Small intestine (tissue), 7 donors: ENCODE data around the gene PHIP. TPM values are rescaled to one million over a fixed set of nuclear protein-coding genes. Genes with fewer than 3 reads are reported as not detected.

Experiments
- DNase-seq, 2 donors: peaks; one replicate each; pipeline versions ENCODE4 v3.0.0 to v3.0.0-alpha.2; 2013
- FAIRE-seq: peaks from 2 replicates; lab custom pipeline; 2012; peaks lifted over from hg19 to GRCh38; lab: Jason Lieb, UNC
- H3K27ac ChIP-seq, 3 donors: one replicate each; pipeline ENCODE4 v1.5.1; 2013; ENCODE audit warnings: low read length in 2 of 3, mild to moderate bottlenecking in 2 of 3, control low read depth in 1 of 3, inconsistent platforms in 1 of 3, low read depth in 1 of 3, moderate library complexity in 1 of 3
- H3K27me3 ChIP-seq, 3 donors: one replicate each; pipeline ENCODE4 v1.6.1; 2013; ENCODE audit warnings: low read length in 3 of 3, inconsistent platforms in 1 of 3; ENCODE audit not compliant: control insufficient read depth in 3 of 3, insufficient read depth in 3 of 3
- H3K36me3 ChIP-seq, 3 donors: one replicate each; pipeline ENCODE4 v1.6.1; 2013; ENCODE audit warnings: low read length in 3 of 3, inconsistent platforms in 1 of 3, low read depth in 1 of 3, mild to moderate bottlenecking in 1 of 3, moderate library complexity in 1 of 3; ENCODE audit not compliant: control insufficient read depth in 3 of 3, insufficient read depth in 2 of 3
- H3K4me1 ChIP-seq, 3 donors: one replicate each; pipeline ENCODE4 v1.6.1; 2013; ENCODE audit warnings: low read length in 2 of 3, inconsistent platforms in 1 of 3, low read depth in 1 of 3, mild to moderate bottlenecking in 1 of 3, moderate library complexity in 1 of 3; ENCODE audit not compliant: control insufficient read depth in 3 of 3, insufficient read depth in 2 of 3
- H3K4me3 ChIP-seq, 3 donors: one replicate each; pipeline ENCODE4 v1.5.1; 2013; ENCODE audit warnings: low read length in 3 of 3, control low read depth in 1 of 3, inconsistent platforms in 1 of 3, low read depth in 1 of 3, mild to moderate bottlenecking in 1 of 3, moderate library complexity in 1 of 3
- H3K9me3 ChIP-seq, 2 donors: one replicate each; pipeline ENCODE4 v1.6.1; 2013; ENCODE audit warnings: low read depth in 1 of 2, low read length in 1 of 2; ENCODE audit not compliant: control insufficient read depth in 2 of 2, insufficient read depth in 1 of 2
- WGBS, 3 donors: extraction: QIAGEN DNeasy Blood & Tissue Kit; methylation state at CpG; one replicate each; pipeline ENCODE4 v1.1.7; 2013; 5-methylcytosine and 5-hydroxymethylcytosine counted together
- polyA plus RNA-seq, 4 donors: library from polyadenylated mRNA; stranded (reverse) in 3 of 4; unstranded in 1 of 4; fragments of 200-250 nt in 3 of 4; fragments of 120-200 nt in 1 of 4; gene quantifications; one replicate each; pipeline versions ENCODE4 v1.2.1 to v1.2.3, GENCODE V29; 2013
- donor health status: healthy with polysubstance abuse.
- donor health status: control.
- donor health status: control.
- donor health status: Bipolar disorder and iron deficiency.
- donor health status: healthy.

Gene PHIP
- polyA plus RNA-seq, 4 donors, result 6.0 to 31.8 (median 6.4) TPM

GRCh38 chr6:79028641-79029314 lies 49.3 kb downstream of the PHIP start:
- 92 to 100% (median 100%) methylated on average over 1 of the region's 1 CpG for WGBS, 3 donors
- no peak for FAIRE-seq

GRCh38 chr6:79011940-79012339 lies 66.1 kb downstream of the PHIP start:
- Histone ChIP-seq H3K9me3 (no peaks in the 10 kb centered on the region), H3K4me1 (no peaks in the 10 kb centered on the region), H3K27me3 (no peaks in the 10 kb centered on the region), H3K4me3 (no peak overlapping the region), H3K27ac (no peak overlapping the region), H3K36me3 (peaks cover 0 to 2% (median 0%) of the 10 kb centered on the region in 3 donors)
- no peak for DNase-seq
- no peak for FAIRE-seq

More at GRCh38 chr6:79028641-79029314, 49.3 kb downstream of the PHIP start:
- no peak for DNase-seq
- no peak overlapping the region for H3K4me3 ChIP-seq
- H3K36me3 ChIP-seq, result peaks cover 0 to 9% (median 4%) of the 10 kb centered on the region in 3 donors
- no peaks in the 10 kb centered on the region for H3K4me1 ChIP-seq
- no peaks in the 10 kb centered on the region for H3K9me3 ChIP-seq
- H3K27ac ChIP-seq, result no peak overlapping the region
- H3K27me3 ChIP-seq, result no peaks in the 10 kb centered on the region

- H3K4me3 ChIP-seq, result no peak overlapping the region
- H3K27ac ChIP-seq, result no peak overlapping the region
- no peaks in the 10 kb centered on the region for H3K36me3 ChIP-seq
- no peaks in the 10 kb centered on the region for H3K27me3 ChIP-seq
- H3K9me3 ChIP-seq, result no peaks in the 10 kb centered on the region
- DNase-seq, result no peak
- FAIRE-seq, result no peak
- H3K4me1 ChIP-seq, result no peaks in the 10 kb centered on the region
- WGBS, 3 donors, result 89 to 98% (median 96%) methylated on average over 1 of the region's 1 CpG
These were observed 67.6 kb downstream of the PHIP start for GRCh38 chr6:79010422-79010821.

GRCh38 chr6:79009819-79010218 lies 68.2 kb downstream of the PHIP start:
- Histone ChIP-seq H3K4me3 (no peak overlapping the region), H3K4me1 (no peaks in the 10 kb centered on the region), H3K36me3 (no peaks in the 10 kb centered on the region), H3K9me3 (no peaks in the 10 kb centered on the region), H3K27ac (no peak overlapping the region), H3K27me3 (no peaks in the 10 kb centered on the region)
- DNase-seq, result no peak
- WGBS, 3 donors, result 96 to 100% (median 96%) methylated on average over 1 of the region's 1 CpG
- no peak for FAIRE-seq

GRCh38 chr6:79005497-79005896 lies 72.6 kb downstream of the PHIP start:
- DNase-seq, result no peak
- no peak for FAIRE-seq
- H3K4me3 ChIP-seq, result no peak overlapping the region
- 81 to 83% (median 82%) methylated on average over 1 of the region's 1 CpG for WGBS, 3 donors
- H3K27ac ChIP-seq, result peak overlapping the region in 1 of 3 donors; percentile 11
- no peaks in the 10 kb centered on the region for H3K9me3 ChIP-seq
- peaks cover 0 to 9% (median 7%) of the 10 kb centered on the region in 3 donors for H3K36me3 ChIP-seq
- H3K27me3 ChIP-seq, result no peaks in the 10 kb centered on the region
- H3K4me1 ChIP-seq, result no peaks in the 10 kb centered on the region

GRCh38 chr6:79005024-79005423 lies 73.0 kb downstream of the PHIP start:
- FAIRE-seq, result no peak
- 32 to 48% (median 47%) methylated on average over 1 of the region's 1 CpG for WGBS, 3 donors
- H3K27ac ChIP-seq, result no peak overlapping the region
- H3K36me3 ChIP-seq, result peaks cover 0 to 9% (median 7%) of the 10 kb centered on the region in 3 donors
- H3K4me3 ChIP-seq, result no peak overlapping the region
- DNase-seq, result no peak
- H3K27me3 ChIP-seq, result no peaks in the 10 kb centered on the region
- H3K4me1 ChIP-seq, result no peaks in the 10 kb centered on the region
- no peaks in the 10 kb centered on the region for H3K9me3 ChIP-seq

- WGBS, 3 donors, result 86 to 90% (median 86%) methylated on average over 2 of the region's 2 CpGs
- no peaks in the 10 kb centered on the region for H3K27me3 ChIP-seq
- FAIRE-seq (no peak), DNase-seq (no peak)
- H3K27ac ChIP-seq, result no peak overlapping the region
- no peaks in the 10 kb centered on the region for H3K9me3 ChIP-seq
- H3K4me3 ChIP-seq, result no peak overlapping the region
- H3K36me3 ChIP-seq, result peaks cover 0 to 9% (median 7%) of the 10 kb centered on the region in 3 donors
- H3K4me1 ChIP-seq, result no peaks in the 10 kb centered on the region
These were observed 73.8 kb downstream of the PHIP start for GRCh38 chr6:79004239-79004638.

- 78 to 86% (median 84%) methylated on average over 1 of the region's 1 CpG for WGBS, 3 donors
These were observed 76.6 kb downstream of the PHIP start for GRCh38 chr6:79001415-79001814.

GRCh38 chr6:78999737-79000136 lies 78.3 kb downstream of the PHIP start:
- Histone ChIP-seq H3K36me3 (peaks cover 3 to 18% (median 15%) of the 10 kb centered on the region in 3 donors), H3K9me3 (peaks cover 0 to 3% of the 10 kb centered on the region in 2 donors), H3K4me3 (no peak overlapping the region), H3K27me3 (no peaks in the 10 kb centered on the region), H3K4me1 (no peaks in the 10 kb centered on the region), H3K27ac (no peak overlapping the region)
- FAIRE-seq (no peak), DNase-seq (no peak)

More at GRCh38 chr6:79001415-79001814, 76.6 kb downstream of the PHIP start:
- Histone ChIP-seq H3K4me1 (no peaks in the 10 kb centered on the region), H3K4me3 (no peak overlapping the region), H3K9me3 (no peaks in the 10 kb centered on the region), H3K27me3 (no peaks in the 10 kb centered on the region), H3K27ac (no peak overlapping the region), H3K36me3 (peaks cover 3 to 13% (median 9%) of the 10 kb centered on the region in 3 donors)
- no peak for FAIRE-seq
- no peak for DNase-seq
